ENCODE data around the gene SMAP1.

The SMAP1 gene

DNA sequence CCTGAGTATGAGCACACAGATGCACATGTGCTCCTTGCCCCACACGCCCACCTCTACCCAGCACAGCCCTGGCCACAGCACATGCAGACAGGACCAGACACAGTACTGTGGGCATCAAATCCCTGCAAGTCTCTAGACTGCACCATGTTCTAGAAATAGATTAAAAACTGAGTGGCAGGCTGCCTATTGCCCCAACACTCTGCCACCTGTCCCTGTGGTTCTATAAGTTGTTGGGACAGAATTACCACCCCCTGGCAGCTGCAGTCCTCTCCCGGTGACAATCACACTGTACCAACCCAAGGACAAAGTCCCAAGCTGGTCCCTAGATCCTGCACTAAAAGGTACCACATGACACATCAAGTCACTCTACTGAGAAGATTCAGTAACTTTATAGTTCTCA is 219.0 kb downstream of the SMAP1 start:
- no peak overlapping the region for H3K27ac ChIP-seq (ENCODE audit: low read length)
- WGBS (ENCODE audit: insufficient coverage, insufficient read length) = no CpG with 5 or more reads among the region's 2 CpGs
- no peaks in the 10 kb centered on the region for H3K27me3 ChIP-seq (ENCODE audit: control insufficient read depth, insufficient read depth, low read length)
- no peaks in the 10 kb centered on the region for H3K36me3 ChIP-seq (ENCODE audit: control insufficient read depth, insufficient read depth, low read length)
- no peaks in the 10 kb centered on the region for H3K9me3 ChIP-seq (ENCODE audit: control insufficient read depth, insufficient read depth, low read length)
- peaks cover 5% of the 10 kb centered on the region; the same call in 1 of the 2 replicates for H3K4me1 ChIP-seq (ENCODE audit: control insufficient read depth, insufficient read depth, low read length)
- H3K4me3 ChIP-seq (ENCODE audit: low read length) = no peak overlapping the region
- DNase-seq (ENCODE audit: low read depth, low spot score) = no peak

DNA sequence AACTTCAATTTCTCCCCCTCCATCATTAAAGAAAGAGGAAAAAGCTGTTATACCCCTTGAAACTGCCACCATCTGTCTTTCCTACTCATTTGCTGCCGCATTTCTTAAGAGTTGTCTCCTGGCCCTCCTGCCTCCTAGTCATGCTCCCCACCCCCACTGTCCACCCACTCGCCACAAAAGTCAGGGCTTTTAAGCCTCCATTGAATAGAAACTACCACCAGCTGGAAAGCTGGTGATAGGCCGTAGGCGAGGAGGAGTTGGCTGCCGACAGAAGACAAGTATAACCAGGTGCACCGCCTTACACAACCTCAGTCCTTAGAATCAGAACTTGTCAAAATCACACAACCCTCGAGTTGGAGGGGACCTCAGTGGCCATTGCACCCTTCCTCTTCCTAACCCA is 221.6 kb downstream of the SMAP1 start:
- no peak overlapping the region for H3K27ac ChIP-seq (ENCODE audit: low read length)
- peaks cover 5% of the 10 kb centered on the region; the same call in 1 of the 2 replicates for H3K4me1 ChIP-seq (ENCODE audit: control insufficient read depth, insufficient read depth, low read length)
- no peaks in the 10 kb centered on the region for H3K9me3 ChIP-seq (ENCODE audit: control insufficient read depth, insufficient read depth, low read length)
- no peak overlapping the region for H3K4me3 ChIP-seq (ENCODE audit: low read length)
- no peaks in the 10 kb centered on the region for H3K36me3 ChIP-seq (ENCODE audit: control insufficient read depth, insufficient read depth, low read length)
- H3K27me3 ChIP-seq (ENCODE audit: control insufficient read depth, insufficient read depth, low read length) = no peaks in the 10 kb centered on the region
- no CpG with 5 or more reads among the region's 7 CpGs for WGBS (ENCODE audit: insufficient coverage, insufficient read length)
- no peak for DNase-seq (ENCODE audit: low read depth, low spot score)

DNA sequence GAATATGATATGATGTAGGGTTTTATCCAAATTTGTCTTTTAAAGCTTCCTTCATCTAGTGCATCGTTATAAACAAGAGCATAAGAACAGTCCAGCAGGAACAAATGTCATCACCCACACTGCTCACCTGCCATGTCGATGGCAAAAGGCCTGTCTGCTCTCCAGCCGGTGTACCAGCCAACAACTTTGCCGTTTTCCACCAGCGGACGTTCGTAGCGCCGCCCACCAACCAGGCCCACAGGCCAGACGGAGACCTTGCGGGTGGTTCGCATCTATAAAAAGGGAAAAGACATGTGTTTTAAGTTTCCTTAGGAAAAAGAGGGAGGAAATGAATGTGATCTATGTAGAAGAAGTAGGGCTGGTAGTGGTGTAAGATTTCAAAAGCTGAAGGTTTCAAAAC is 226.3 kb downstream of the SMAP1 start:
- Histone ChIP-seq H3K4me3 (ENCODE audit: low read length) (no peak overlapping the region), H3K27me3 (ENCODE audit: control insufficient read depth, insufficient read depth, low read length) (no peaks in the 10 kb centered on the region), H3K4me1 (ENCODE audit: control insufficient read depth, insufficient read depth, low read length) (no peaks in the 10 kb centered on the region), H3K36me3 (ENCODE audit: control insufficient read depth, insufficient read depth, low read length) (no peaks in the 10 kb centered on the region), H3K9me3 (ENCODE audit: control insufficient read depth, insufficient read depth, low read length) (no peaks in the 10 kb centered on the region), H3K27ac (ENCODE audit: low read length) (no peak overlapping the region)
- DNase-seq (ENCODE audit: low read depth, low spot score) = no peak
- WGBS (ENCODE audit: insufficient coverage, insufficient read length) = no CpG with 5 or more reads among the region's 12 CpGs

DNA sequence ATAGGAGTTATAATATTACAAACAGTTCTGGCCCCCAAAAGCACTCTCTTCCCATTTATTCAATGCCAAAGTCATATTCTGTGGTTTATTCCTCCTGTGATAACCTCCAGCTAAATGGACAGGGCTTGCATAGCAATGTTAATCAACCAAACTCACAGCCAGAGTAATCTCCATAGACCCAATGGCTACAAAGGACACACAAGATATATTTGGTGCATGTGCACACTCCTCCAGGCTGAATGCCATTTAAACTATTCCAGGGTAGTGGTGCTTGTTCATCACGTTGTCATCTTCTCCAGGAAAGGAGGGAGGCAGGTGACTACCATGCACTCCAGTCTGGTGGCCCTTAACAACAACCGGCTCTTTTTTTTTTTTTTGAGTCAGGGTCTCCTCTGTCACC is 232.4 kb downstream of the SMAP1 start:
- Histone ChIP-seq H3K36me3 (ENCODE audit: control insufficient read depth, insufficient read depth, low read length) (no peaks in the 10 kb centered on the region), H3K27me3 (ENCODE audit: control insufficient read depth, insufficient read depth, low read length) (no peaks in the 10 kb centered on the region), H3K4me3 (ENCODE audit: low read length) (no peak overlapping the region), H3K4me1 (ENCODE audit: control insufficient read depth, insufficient read depth, low read length) (no peaks in the 10 kb centered on the region), H3K9me3 (ENCODE audit: control insufficient read depth, insufficient read depth, low read length) (no peaks in the 10 kb centered on the region), H3K27ac (ENCODE audit: low read length) (no peak overlapping the region)
- no peak for DNase-seq (ENCODE audit: low read depth, low spot score)
- WGBS (ENCODE audit: insufficient coverage, insufficient read length) = no CpG with 5 or more reads among the region's 2 CpGs

DNA sequence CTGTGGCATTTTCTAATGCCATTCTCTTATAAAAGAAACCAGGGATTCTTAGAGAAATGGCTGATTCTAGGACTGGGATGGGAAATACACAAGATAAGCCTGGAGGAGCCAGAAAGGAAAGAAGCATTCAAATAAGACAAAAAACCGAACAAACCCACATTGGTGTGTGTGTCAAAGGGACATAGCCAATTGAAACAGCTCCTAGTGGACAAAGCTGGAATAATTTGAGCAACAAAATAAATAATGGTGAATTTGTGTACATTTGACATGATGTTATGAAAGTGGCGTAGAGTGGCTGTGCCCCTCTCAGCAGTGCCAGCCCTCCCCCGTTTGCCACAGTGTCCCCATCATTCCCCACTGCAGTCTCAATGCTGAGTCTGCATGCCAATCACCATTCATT is 233.6 kb downstream of the SMAP1 start:
- Histone ChIP-seq H3K27me3 (ENCODE audit: control insufficient read depth, insufficient read depth, low read length) (no peaks in the 10 kb centered on the region), H3K9me3 (ENCODE audit: control insufficient read depth, insufficient read depth, low read length) (no peaks in the 10 kb centered on the region), H3K27ac (ENCODE audit: low read length) (no peak overlapping the region), H3K4me3 (ENCODE audit: low read length) (no peak overlapping the region), H3K36me3 (ENCODE audit: control insufficient read depth, insufficient read depth, low read length) (no peaks in the 10 kb centered on the region), H3K4me1 (ENCODE audit: control insufficient read depth, insufficient read depth, low read length) (no peaks in the 10 kb centered on the region)
- DNase-seq (ENCODE audit: low read depth, low spot score) = no peak
- WGBS (ENCODE audit: insufficient coverage, insufficient read length) = no CpG with 5 or more reads among the region's 3 CpGs

DNA sequence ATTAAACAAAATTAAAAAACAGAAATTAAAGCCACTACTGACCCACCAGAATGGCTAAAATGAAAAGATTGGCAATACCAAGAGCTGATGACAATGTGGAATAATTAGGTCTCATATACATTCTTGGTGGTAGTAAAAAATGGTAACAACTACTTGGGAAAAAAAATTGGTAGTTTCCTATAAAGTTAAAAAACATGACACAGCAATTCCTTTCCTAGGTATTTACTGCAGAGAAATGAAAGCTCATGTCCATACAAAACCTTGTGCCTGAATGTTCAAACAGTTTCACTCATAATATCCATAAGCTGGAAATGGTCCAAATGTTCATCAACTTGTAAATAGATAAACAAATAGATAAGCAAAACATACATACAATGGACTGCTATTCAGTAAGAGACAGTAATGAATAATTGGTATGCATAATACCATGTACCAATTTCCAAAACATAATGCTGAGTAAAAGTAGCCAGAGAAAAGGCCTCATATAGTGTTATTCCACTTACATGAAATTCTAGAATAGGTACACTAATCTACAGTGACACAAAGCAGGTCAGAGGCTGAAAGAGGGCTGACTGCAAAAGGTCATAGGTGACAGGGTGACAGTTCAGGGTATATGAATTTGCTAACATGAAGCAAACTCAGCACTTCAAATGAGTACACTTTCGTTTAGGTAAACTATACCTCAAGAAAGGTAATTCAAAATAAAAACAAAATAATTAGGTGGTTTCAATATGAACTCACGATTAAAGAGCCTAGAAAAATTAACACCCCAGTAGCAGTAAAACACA is 236.2 kb downstream of the SMAP1 start:
- no CpG with 5 or more reads among the region's 2 CpGs for WGBS (ENCODE audit: insufficient coverage, insufficient read length)

DNA sequence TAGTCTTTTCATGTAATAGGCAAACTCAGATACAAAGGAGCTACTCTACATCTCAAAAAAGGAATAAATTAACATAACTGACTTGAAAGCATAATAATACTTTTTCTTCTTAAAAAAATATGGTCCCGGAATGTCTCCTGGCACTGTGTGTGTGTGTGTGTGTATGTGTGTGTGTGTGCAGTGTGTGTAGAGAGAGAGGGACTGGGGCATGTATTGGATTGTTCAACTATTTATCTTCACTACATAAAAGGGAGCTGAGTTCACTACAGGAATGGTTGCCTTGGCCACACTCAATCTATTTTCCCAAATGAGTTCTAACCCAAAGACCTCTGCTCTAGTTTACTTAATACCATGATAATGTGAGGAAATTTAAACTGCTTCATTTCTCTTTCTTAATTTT is 238.1 kb downstream of the SMAP1 start:
- WGBS (ENCODE audit: insufficient coverage, insufficient read length) = no CpG with 5 or more reads among the region's 1 CpG

More for the DNA sequence above, 236.2 kb downstream of the SMAP1 start:
- Histone ChIP-seq H3K4me1 (ENCODE audit: control insufficient read depth, insufficient read depth, low read length) (no peaks in the 10 kb centered on the region), H3K9me3 (ENCODE audit: control insufficient read depth, insufficient read depth, low read length) (no peaks in the 10 kb centered on the region), H3K27ac (ENCODE audit: low read length) (no peak overlapping the region), H3K36me3 (ENCODE audit: control insufficient read depth, insufficient read depth, low read length) (no peaks in the 10 kb centered on the region), H3K27me3 (ENCODE audit: control insufficient read depth, insufficient read depth, low read length) (no peaks in the 10 kb centered on the region), H3K4me3 (ENCODE audit: low read length) (no peak overlapping the region)
- DNase-seq (ENCODE audit: low read depth, low spot score) = no peak

More for the DNA sequence above, 238.1 kb downstream of the SMAP1 start:
- DNase-seq (ENCODE audit: low read depth, low spot score) = no peak
- no peaks in the 10 kb centered on the region for H3K27me3 ChIP-seq (ENCODE audit: control insufficient read depth, insufficient read depth, low read length)
- H3K4me1 ChIP-seq (ENCODE audit: control insufficient read depth, insufficient read depth, low read length) = no peaks in the 10 kb centered on the region
- no peaks in the 10 kb centered on the region for H3K36me3 ChIP-seq (ENCODE audit: control insufficient read depth, insufficient read depth, low read length)
- no peak overlapping the region for H3K4me3 ChIP-seq (ENCODE audit: low read length)
- no peak overlapping the region for H3K27ac ChIP-seq (ENCODE audit: low read length)
- no peaks in the 10 kb centered on the region for H3K9me3 ChIP-seq (ENCODE audit: control insufficient read depth, insufficient read depth, low read length)
